ENCODE results near the gene D2HGDH.
"Not testable (repeated sequence)": the region's sequence is repeated elsewhere in the genome, so short reads cannot be mapped to it uniquely, and the experiment has no call there.

D2HGDH gene

GRCh38 chr2:241742320-241742939 lies 8.0 kb downstream of the D2HGDH start:
- Histone ChIP-seq H3K4me3 (ENCODE audit: low read length) (no peak overlapping the region), H3K79me2 (ENCODE audit: low read length) (no peaks in the 10 kb centered on the region), H3K27me3 (replicated peaks; ENCODE audit: insufficient read depth, low read length) (no peaks in the 10 kb centered on the region), H3K4me1 (ENCODE audit: low read length) (no peaks in the 10 kb centered on the region), H3K36me3 (replicated peaks; ENCODE audit: insufficient read depth, low read length) (no peaks in the 10 kb centered on the region), H4K20me1 (ENCODE audit: insufficient read depth, low read length) (no peaks in the 10 kb centered on the region), H3K4me2 (ENCODE audit: low read depth, low read length) (no peak overlapping the region), H3K27ac (ENCODE audit: low read length) (no peak overlapping the region), H3K9ac (ENCODE audit: low read length) (no peak overlapping the region), H3K9me2 (replicated peaks; ENCODE audit: insufficient read depth, low read length) (no peaks in the 10 kb centered on the region), H2AFZ (ENCODE audit: low read length) (no peak overlapping the region), H3F3A (ENCODE audit: insufficient read depth, low read length) (no peaks in the 10 kb centered on the region), H3K9me3 (replicated peaks; ENCODE audit: insufficient read depth, low read length) (no peaks in the 10 kb centered on the region)
- no peak for DNase-seq
- TF ChIP-seq CTCF (IDR thresholded peaks at IDR 0.05; ENCODE audit: low read length): no peak
- TF ChIP-seq EZH2 (optimal IDR thresholded peaks at IDR 0.05; ENCODE audit: low read depth, low read length): no peak
- TF ChIP-seq EZH2phosphoT487 (IDR thresholded peaks at IDR 0.05; ENCODE audit: low read length): no peak

- not testable (repeated sequence) for DNase-seq
These were observed 8.6 kb downstream of the D2HGDH start for GRCh38 chr2:241743008-241743407.

GRCh38 chr2:241743620-241744019 lies 9.2 kb downstream of the D2HGDH start:
- no peak overlapping the region for H3K9ac ChIP-seq (ENCODE audit: low read length)
- no peaks in the 10 kb centered on the region for H3K36me3 ChIP-seq (replicated peaks; ENCODE audit: insufficient read depth, low read length)

More at GRCh38 chr2:241743008-241743407, 8.6 kb downstream of the D2HGDH start:
- not testable (repeated sequence) for H4K20me1 ChIP-seq (ENCODE audit: insufficient read depth, low read length); H3K4me2 ChIP-seq (ENCODE audit: low read depth, low read length); H2AFZ ChIP-seq (ENCODE audit: low read length); H3K9me2 ChIP-seq (replicated peaks; ENCODE audit: insufficient read depth, low read length); H3K36me3 ChIP-seq (replicated peaks; ENCODE audit: insufficient read depth, low read length); H3K27me3 ChIP-seq (replicated peaks; ENCODE audit: insufficient read depth, low read length); H3F3A ChIP-seq (ENCODE audit: insufficient read depth, low read length); H3K79me2 ChIP-seq (ENCODE audit: low read length); H3K4me1 ChIP-seq (ENCODE audit: low read length); H3K9me3 ChIP-seq (replicated peaks; ENCODE audit: insufficient read depth, low read length); H3K27ac ChIP-seq (ENCODE audit: low read length); H3K4me3 ChIP-seq (ENCODE audit: low read length); H3K9ac ChIP-seq (ENCODE audit: low read length)

More at GRCh38 chr2:241743620-241744019, 9.2 kb downstream of the D2HGDH start:
- H2AFZ ChIP-seq (ENCODE audit: low read length): no peak overlapping the region
- no peak for DNase-seq
- no peaks in the 10 kb centered on the region for H4K20me1 ChIP-seq (ENCODE audit: insufficient read depth, low read length)
- H3K4me2 ChIP-seq (ENCODE audit: low read depth, low read length): no peak overlapping the region
- no peaks in the 10 kb centered on the region for H3K4me1 ChIP-seq (ENCODE audit: low read length)
- H3K79me2 ChIP-seq (ENCODE audit: low read length): no peaks in the 10 kb centered on the region
- H3K9me3 ChIP-seq (replicated peaks; ENCODE audit: insufficient read depth, low read length): no peaks in the 10 kb centered on the region
- H3K4me3 ChIP-seq (ENCODE audit: low read length): no peak overlapping the region
- no peaks in the 10 kb centered on the region for H3F3A ChIP-seq (ENCODE audit: insufficient read depth, low read length)
- no peaks in the 10 kb centered on the region for H3K27me3 ChIP-seq (replicated peaks; ENCODE audit: insufficient read depth, low read length)
- no peak overlapping the region for H3K27ac ChIP-seq (ENCODE audit: low read length)
- TF ChIP-seq EZH2phosphoT487 (IDR thresholded peaks at IDR 0.05; ENCODE audit: low read length) (no peak), CTCF (IDR thresholded peaks at IDR 0.05; ENCODE audit: low read length) (no peak), EZH2 (optimal IDR thresholded peaks at IDR 0.05; ENCODE audit: low read depth, low read length) (no peak)
- no peaks in the 10 kb centered on the region for H3K9me2 ChIP-seq (replicated peaks; ENCODE audit: insufficient read depth, low read length)
